ENCODE results near the gene RPL36. TPM values are rescaled to one million over a fixed set of nuclear protein-coding genes. Genes with fewer than 3 reads are reported as not detected.

The RPL36 gene
- total and polyA plus RNA-seq, 9 of the 15 experiments (the other 6 are each of a cell fraction or from before 2014, with no cell fraction given), result 350 to 3,412 (median 1,507) TPM

GRCh38 chr19:5719961-5720790, 30.1 kb downstream of the RPL36 start, which contains the start of the genes CATSPERD and LONP1 (continued):
- TF ChIP-seq THRB (CRISPR knock-in tag; conservative IDR thresholded peaks at IDR 0.05) (no peak), RUNX1 (IDR thresholded peaks at IDR 0.05; ENCODE audit: low read depth) (no peak), ELF1 (tag; IDR thresholded peaks at IDR 0.05) (peak; percentile 93), SNIP1 (IDR thresholded peaks at IDR 0.05; ENCODE audit: low read depth) (no peak), PPARD (CRISPR knock-in tag; IDR thresholded peaks at IDR 0.05) (no peak), ZBTB11 (CRISPR knock-in tag; IDR thresholded peaks at IDR 0.05) (peak in 2 of 3 experiments; percentile 67 to 89; a peak in 3 of 6 replicates), ZNF3 (CRISPR knock-in tag; IDR thresholded peaks at IDR 0.05) (no peak), HNRNPLL (IDR thresholded peaks at IDR 0.05; ENCODE audit: low read depth, low read length, poor library complexity, severe bottlenecking) (peak; percentile 64), SAFB2 (IDR thresholded peaks at IDR 0.05; ENCODE audit: borderline replicate concordance, low read depth, low read length, severe bottlenecking) (no peak), ZNF133 (CRISPR knock-in tag; IDR thresholded peaks at IDR 0.05) (no peak), ELF4 (CRISPR knock-in tag; IDR thresholded peaks at IDR 0.05) (no peak), MXI1 (IDR thresholded peaks at IDR 0.05; ENCODE audit: low read depth, low read length) (peak; percentile 87), ZC3H8 (IDR thresholded peaks at IDR 0.05) (no peak), ARID3B (CRISPR knock-in tag; IDR thresholded peaks at IDR 0.05; ENCODE audit: borderline replicate concordance) (no peak), NFYB (IDR thresholded peaks at IDR 0.05; ENCODE audit: extremely low read depth, insufficient read length) (no peak), SIRT6 (IDR thresholded peaks at IDR 0.05; ENCODE audit: low read depth, low read length) (no peak), E2F4 (CRISPR knock-in tag; IDR thresholded peaks at IDR 0.05; ENCODE audit: low read depth) (peak; percentile 81; the same call in 1 of the 2 replicates), NFE2 (IDR thresholded peaks at IDR 0.05; ENCODE audit: low read depth) (no peak), CREB1 (IDR thresholded peaks at IDR 0.05) (peak; percentile 97), CREB1 (CRISPR knock-in tag; IDR thresholded peaks at IDR 0.05) (peak; percentile 97), ILF3 (IDR thresholded peaks at IDR 0.05; ENCODE audit: borderline replicate concordance) (no peak)

Data from K562 (cell line).